Spleen (tissue), 7 donors: ENCODE results near the gene GGT1.

Source experiments
- POLR2A ChIP-seq, 3 donors: fragments of 450-650 bp; IDR thresholded peaks; one replicate each; pipeline ENCODE4 v1.5.1; 2017; ENCODE audit warnings: antibody characterized with exemption in 3 of 3, mild to moderate bottlenecking in 1 of 3
- TF ChIP-seq, protein P1 (sequence below), 11 experiments: fragments of 200-600 bp in 7 of 11; fragments of 450-650 bp in 4 of 11; sonication (generic) in 4 of 11; IDR thresholded peaks in 8 of 11; conservative IDR thresholded peaks in 3 of 11; 1 replicate in 7 of 11; 2 replicates in 4 of 11; pipeline versions ENCODE4 v1.4.0 to v1.8.0; 2016 to 2021; ENCODE audit warnings: antibody characterized with exemption in 11 of 11, inconsistent platforms in 4 of 11, mild to moderate bottlenecking in 1 of 11
- donor health status: DM: no; HTN: no; CAD: no; lungs with moderate emphysema.
- donor health status: DM: no; HTN: no; CAD: no.
- donor health status: DM: no; HTN: no; CAD: no.

DNA sequence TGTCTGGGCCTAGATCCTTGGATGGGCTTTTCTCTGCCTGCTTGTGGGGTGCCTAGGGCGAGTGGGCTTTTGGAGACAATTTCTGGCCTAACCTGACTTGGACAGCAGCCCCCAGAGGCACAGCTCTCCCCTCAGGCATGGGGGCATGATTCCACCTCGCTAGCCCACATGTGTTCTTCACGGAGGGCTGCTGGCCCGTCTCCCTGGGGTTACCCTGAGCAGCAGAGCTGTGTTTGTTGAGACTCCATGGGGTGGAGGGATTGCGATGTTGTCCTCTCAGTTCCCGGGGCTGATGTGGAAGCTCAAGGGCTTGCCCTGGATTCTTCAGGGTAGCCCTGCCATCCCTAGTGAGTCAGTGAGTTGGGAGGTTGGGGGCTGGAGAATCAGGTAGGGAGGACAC lies 7.8 kb upstream of the GGT1 start:
- TF ChIP-seq, protein P1, sequence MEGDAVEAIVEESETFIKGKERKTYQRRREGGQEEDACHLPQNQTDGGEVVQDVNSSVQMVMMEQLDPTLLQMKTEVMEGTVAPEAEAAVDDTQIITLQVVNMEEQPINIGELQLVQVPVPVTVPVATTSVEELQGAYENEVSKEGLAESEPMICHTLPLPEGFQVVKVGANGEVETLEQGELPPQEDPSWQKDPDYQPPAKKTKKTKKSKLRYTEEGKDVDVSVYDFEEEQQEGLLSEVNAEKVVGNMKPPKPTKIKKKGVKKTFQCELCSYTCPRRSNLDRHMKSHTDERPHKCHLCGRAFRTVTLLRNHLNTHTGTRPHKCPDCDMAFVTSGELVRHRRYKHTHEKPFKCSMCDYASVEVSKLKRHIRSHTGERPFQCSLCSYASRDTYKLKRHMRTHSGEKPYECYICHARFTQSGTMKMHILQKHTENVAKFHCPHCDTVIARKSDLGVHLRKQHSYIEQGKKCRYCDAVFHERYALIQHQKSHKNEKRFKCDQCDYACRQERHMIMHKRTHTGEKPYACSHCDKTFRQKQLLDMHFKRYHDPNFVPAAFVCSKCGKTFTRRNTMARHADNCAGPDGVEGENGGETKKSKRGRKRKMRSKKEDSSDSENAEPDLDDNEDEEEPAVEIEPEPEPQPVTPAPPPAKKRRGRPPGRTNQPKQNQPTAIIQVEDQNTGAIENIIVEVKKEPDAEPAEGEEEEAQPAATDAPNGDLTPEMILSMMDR (IDR thresholded peaks at IDR 0.05 in 8 of 11, conservative IDR thresholded peaks at IDR 0.05 in 3 of 11) = no peak
- TF ChIP-seq POLR2A (IDR thresholded peaks at IDR 0.05) = no peak
